HG02973 (cell line): ENCODE results near the gene SCFD1.
A peak's percentile ranks its signal among the peaks of the same experiment; 100 is the strongest.
"Not testable (repeated sequence)": the region's sequence is repeated elsewhere in the genome, so short reads cannot be mapped to it uniquely, and the experiment has no call there.

Experiments used
- ATAC-seq: cut with Tn5 transposase; IDR thresholded peaks from one replicate; pipeline ENCODE4 v1.9.1; 2021; ENCODE audit warnings: moderate library complexity; ENCODE audit not compliant: unreplicated experiment

SCFD1 gene, protein sequence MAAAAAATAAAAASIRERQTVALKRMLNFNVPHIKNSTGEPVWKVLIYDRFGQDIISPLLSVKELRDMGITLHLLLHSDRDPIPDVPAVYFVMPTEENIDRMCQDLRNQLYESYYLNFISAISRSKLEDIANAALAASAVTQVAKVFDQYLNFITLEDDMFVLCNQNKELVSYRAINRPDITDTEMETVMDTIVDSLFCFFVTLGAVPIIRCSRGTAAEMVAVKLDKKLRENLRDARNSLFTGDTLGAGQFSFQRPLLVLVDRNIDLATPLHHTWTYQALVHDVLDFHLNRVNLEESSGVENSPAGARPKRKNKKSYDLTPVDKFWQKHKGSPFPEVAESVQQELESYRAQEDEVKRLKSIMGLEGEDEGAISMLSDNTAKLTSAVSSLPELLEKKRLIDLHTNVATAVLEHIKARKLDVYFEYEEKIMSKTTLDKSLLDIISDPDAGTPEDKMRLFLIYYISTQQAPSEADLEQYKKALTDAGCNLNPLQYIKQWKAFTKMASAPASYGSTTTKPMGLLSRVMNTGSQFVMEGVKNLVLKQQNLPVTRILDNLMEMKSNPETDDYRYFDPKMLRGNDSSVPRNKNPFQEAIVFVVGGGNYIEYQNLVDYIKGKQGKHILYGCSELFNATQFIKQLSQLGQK

GRCh38 chr14:30621940-30622830 is at the start of gene SCFD1:
TSS of gene SCFD1 (plus strand) at chr14:30622319. CDS start at chr14:30622339, 20 bp downstream.
- ATAC-seq, result peak; percentile 93

GRCh38 chr14:30572771-30573170 is 49.3 kb upstream of the SCFD1 start:
- ATAC-seq, result no peak

GRCh38 chr14:30573226-30573814 is 48.8 kb upstream of the SCFD1 start:
- ATAC-seq, result no peak

- ATAC-seq, result no peak
These were observed 48.2 kb upstream of the SCFD1 start for GRCh38 chr14:30573966-30574365.

GRCh38 chr14:30574777-30575176 is 47.3 kb upstream of the SCFD1 start:
- not testable (repeated sequence) for ATAC-seq

- not testable (repeated sequence) for ATAC-seq
These were observed 45.8 kb upstream of the SCFD1 start for GRCh38 chr14:30576333-30576732.

DNA sequence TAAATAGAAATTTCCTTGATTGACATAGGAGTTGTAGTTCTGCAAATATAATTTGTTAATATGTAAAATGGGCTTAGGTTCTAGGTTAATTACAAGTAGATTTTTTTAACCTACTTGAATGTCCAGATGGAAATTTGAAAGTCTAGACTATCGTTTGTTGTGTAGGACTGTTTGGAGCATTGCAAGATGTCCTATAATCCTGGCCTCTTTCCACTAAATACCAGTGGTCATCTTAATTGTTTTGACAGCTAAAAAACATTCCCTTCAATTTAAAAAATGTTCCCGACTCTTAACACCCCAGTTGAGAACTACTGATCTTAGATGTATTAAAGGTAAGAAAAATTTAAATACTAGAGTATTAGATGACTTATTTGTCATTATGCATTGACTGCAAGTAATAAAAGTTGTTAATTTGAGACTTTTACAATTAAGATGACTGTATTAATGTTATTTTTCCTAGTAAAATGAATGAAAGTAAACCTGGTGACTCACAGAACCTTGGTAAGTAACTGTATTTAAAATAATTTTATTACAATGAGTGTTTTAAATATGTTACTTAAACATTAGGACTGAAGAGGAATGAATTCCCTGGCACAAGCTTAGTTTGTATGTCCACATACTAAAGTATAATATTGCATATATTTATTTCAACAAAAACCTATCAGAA is 41.4 kb upstream of the SCFD1 start:
- ATAC-seq, result no peak

GRCh38 chr14:30581283-30581625 is 40.9 kb upstream of the SCFD1 start:
- no peak for ATAC-seq

GRCh38 chr14:30582376-30582775 is 39.7 kb upstream of the SCFD1 start:
- ATAC-seq, result no peak

DNA sequence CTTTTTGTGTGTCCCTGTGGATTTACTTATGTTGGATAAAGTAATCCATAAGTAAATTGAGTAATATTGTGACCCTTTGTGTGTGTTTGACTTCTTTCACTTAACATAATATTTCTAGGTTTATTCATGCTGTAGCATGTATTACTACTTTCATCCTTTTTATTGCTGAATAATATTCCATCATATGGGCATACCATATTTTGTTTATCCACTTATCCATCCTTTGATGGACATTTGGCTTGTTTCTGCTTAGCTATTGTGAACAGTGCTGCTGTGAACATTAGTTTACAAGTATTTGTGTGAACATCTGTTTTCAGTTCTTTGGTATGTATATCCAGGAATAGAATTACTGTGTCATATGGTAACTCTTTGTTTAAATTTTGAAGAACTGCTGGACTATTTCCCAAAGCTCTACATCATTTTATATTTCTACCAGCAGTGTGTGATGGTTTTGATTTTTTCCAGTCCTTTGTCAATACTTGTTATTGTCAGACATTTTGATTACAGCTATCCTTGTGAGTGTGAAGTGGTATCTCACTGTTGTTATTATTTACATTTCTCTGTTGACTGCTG is 38.0 kb upstream of the SCFD1 start:
- ATAC-seq, result no peak

DNA sequence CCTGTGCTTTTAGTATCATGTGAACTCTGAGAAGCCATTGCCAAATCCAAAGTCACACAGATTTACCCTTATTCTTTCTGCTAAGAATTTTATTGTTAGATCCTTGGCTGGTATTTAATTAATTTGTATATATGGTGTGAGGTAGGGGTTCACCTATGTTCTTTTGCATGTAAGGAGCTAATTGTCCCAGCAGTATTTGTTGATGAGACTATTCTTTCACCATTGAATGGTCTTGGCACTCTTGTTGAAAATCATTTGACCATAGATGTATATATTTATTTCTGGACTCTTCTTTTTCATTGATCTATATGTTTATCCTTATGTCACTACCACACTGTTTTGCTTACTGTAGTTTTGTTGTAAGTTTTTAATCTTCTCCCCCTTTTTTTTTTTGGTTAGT is 36.9 kb upstream of the SCFD1 start:
- no peak for ATAC-seq

- ATAC-seq, result no peak
These were observed 35.0 kb upstream of the SCFD1 start for GRCh38 chr14:30587141-30587540.

- ATAC-seq, result no peak
These were observed 33.2 kb upstream of the SCFD1 start for GRCh38 chr14:30588873-30589272.

DNA sequence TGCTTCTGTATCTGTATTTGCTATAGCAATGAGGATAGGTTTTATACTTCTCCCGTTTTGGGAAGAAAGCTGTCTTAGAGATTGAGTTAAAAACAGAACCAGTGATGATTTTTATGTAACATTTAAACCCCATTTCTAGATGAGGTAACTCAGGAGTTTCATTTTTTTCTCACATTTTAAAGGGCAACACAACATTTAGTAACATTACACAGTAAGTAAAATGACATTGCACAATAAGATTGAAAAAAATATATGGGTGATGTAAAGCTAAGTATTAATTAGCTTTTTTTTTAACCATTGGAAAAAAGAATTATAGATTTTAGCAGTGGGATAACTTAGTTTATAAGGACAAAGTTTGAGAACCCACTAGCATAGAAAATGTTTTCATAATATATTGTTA is 25.2 kb upstream of the SCFD1 start:
- no peak for ATAC-seq

GRCh38 chr14:30597504-30597903 is 24.6 kb upstream of the SCFD1 start:
- no peak for ATAC-seq

- no peak for ATAC-seq
These were observed 20.9 kb upstream of the SCFD1 start for GRCh38 chr14:30600922-30601918.

- ATAC-seq, result no peak
These were observed 18.7 kb upstream of the SCFD1 start for GRCh38 chr14:30603402-30603801.

DNA sequence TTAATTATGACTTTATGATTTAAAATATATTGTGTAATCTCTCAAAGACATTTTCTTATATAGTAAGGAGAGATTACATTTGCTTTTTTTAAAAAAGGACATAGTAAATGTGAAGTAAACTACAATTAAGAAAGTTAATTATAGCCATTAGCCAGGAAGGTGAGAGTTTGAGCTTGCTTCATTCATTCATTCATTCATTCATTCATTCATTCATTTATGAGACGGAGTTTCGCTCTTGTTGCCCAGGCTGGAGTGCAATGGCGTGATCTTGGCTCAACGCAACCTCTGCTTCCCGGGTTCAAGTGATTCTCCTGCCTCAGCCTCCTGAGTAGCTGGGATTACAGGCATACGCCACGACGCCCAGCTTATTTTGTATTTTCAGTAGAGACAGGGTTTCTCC is 17.4 kb upstream of the SCFD1 start:
- ATAC-seq, result not testable (repeated sequence)

DNA sequence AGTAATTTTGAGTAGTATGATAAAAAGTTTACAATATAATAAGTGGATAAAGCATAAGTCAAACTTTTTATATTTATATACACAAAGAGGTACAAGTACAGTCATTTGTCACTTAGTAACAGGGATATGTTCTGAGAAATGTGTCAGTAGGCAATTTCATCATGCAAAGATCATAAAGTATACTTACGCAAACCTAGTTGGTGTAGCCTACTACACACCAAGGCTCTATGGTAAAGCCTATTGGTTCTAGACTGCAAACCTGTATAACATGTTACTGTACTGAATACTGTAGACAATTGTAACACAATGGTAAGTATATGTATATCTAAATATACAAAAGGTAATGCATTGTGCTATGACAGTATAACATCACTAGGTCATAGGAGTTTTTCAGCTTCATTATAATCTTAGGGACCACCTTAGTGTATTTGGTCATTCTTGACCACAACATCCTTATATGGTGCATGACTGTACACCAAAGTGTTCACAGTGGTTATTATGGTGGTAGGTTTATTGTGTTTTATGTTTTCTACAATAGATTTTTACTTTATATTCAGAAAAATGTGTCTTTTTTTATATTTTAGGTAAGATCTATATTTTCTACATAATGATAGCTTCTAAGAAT is 14.9 kb upstream of the SCFD1 start:
- no peak for ATAC-seq
